ENCODE data around the gene ETV6. TPM values are rescaled to one million over a fixed set of nuclear protein-coding genes. Genes with fewer than 3 reads are reported as not detected.

ETV6 gene
- total RNA-seq, 1 experiment from 2014 or later, result 14.1 TPM

DNA sequence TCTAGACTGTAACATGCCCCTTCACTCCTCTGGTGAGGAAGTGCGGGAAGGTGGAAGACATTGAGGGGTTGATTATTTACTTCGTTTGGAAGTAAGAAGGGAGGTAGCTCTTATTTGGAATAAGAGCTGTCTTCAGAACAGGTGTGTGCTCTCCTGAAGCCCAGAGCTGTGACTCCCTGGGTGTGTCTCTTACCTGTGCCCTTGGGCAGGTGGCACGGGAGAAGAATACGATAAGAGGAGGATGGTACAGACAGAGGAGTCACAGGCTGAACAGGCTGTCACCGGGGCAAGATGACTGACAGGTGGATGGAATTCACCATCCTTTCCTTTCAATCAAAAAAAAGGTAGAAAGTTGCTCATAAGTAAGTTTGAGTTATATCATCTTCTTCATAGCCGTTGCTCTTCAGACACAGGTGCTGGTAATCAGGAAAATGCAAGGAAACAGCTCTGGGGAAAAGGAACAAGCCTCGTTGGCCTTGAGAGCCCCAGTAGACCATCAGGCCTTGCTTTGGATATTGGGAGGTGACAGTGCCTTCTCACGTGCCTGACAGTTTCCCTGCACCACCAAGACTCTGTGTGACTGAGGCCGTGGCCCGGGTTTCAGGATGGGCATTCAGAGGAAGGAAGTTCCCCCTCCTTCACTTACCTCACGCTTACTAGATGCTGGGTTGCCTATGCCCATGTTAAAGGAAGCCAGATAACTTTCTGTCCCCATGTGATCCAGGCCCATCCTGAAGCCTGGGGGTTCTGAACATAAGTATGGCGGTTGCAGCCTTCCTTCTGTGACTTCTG is 120.4 kb downstream of the ETV6 start:
- no TSS peak for BruUV-seq (replicated peaks)
- Histone ChIP-seq H3K9me2 (ENCODE audit: insufficient read depth) (no peaks in the 10 kb centered on the region), H3K36me3 (ENCODE audit: control insufficient read depth in 1 of 2, insufficient read depth in 2 of 2, low read length in 2 of 2) (no peaks in the 10 kb centered on the region), H3K27me3 (ENCODE audit: insufficient read depth, low read length) (no peaks in the 10 kb centered on the region; the same call in 1 of the 2 replicates), H3K27ac (ENCODE audit: low read depth, low read length) (no peak overlapping the region), H3K9ac (ENCODE audit: low read length) (no peak overlapping the region), H3K4me2 (ENCODE audit: low read length) (no peak overlapping the region), H3K4me1 (ENCODE audit: control insufficient read depth in 1 of 2, insufficient read depth in 2 of 2, low read length in 2 of 2) (no peaks in the 10 kb centered on the region), H2AFZ (ENCODE audit: low read depth, low read length, poor library complexity, severe bottlenecking) (no peak overlapping the region), H3K4me3 (replicated peaks in 1 of 2; ENCODE audit: low read depth in 1 of 2, low read length in 2 of 2) (no peak overlapping the region), H3K9me3 (ENCODE audit: control insufficient read depth in 1 of 2, insufficient read depth in 1 of 2, low read depth in 1 of 2, low read length in 2 of 2) (no peaks in the 10 kb centered on the region), H3K79me2 (ENCODE audit: insufficient read depth, low read length) (no peaks in the 10 kb centered on the region), H4K20me1 (ENCODE audit: insufficient read depth) (no peaks in the 10 kb centered on the region)
- ATAC-seq (no peak), DNase-seq (ENCODE audit: low read depth, low spot score) (no peak)
- TF ChIP-seq YY1 (IDR thresholded peaks at IDR 0.05; ENCODE audit: extremely low read depth, insufficient replicate concordance, low read depth, low read length) (no peak), CTCF (IDR thresholded peaks at IDR 0.05 in 2 of 3, conservative IDR thresholded peaks at IDR 0.05 in 1 of 3; ENCODE audit: borderline replicate concordance in 1 of 3, insufficient read depth in 1 of 3, low read depth in 2 of 3, low read length in 2 of 3) (no peak), JUND (IDR thresholded peaks at IDR 0.05) (no peak), ZFX (IDR thresholded peaks at IDR 0.05) (no peak), TCF7L2 (IDR thresholded peaks at IDR 0.05; ENCODE audit: borderline replicate concordance, extremely low read depth, insufficient read depth, insufficient read length) (no peak), FOSL1 (IDR thresholded peaks at IDR 0.05; ENCODE audit: low read depth) (no peak), EZH2 (IDR thresholded peaks at IDR 0.05) (no peak)
- POLR2A ChIA-PET, result no interaction called here
- CTCF ChIA-PET, result no interaction called here
- RAD21 ChIA-PET (ENCODE audit: low non-redundant PET in 1 of 2, low total read pairs in 2 of 2, uncharacterized antibody in 2 of 2, unreplicated experiment in 2 of 2), result no interaction called here
- intact Hi-C loops (cut with micrococcal nuclease), result no loop called here

DNA sequence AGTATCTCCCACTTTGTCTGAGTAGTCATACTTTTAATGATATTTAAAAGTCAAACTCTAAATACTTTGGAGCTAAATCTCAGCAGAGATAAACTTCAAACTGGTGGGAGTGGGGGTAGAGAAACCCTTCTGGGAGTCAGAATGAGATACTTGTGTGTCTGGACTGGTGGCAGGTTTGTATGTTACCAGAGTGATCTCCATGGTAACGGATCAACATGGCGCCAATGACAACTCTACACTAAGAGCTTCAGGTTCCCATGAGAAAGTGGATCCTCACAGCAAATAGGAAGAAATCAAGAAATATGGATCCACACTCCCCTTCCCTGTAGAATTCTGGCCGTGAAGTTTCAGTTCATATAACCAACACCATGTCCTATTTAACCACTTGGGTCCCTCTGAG is 121.9 kb downstream of the ETV6 start:
- Histone ChIP-seq H3K4me2 (ENCODE audit: low read length) (no peak overlapping the region), H3K4me1 (ENCODE audit: control insufficient read depth in 1 of 2, insufficient read depth in 2 of 2, low read length in 2 of 2) (no peaks in the 10 kb centered on the region), H3K9me3 (ENCODE audit: control insufficient read depth in 1 of 2, insufficient read depth in 1 of 2, low read depth in 1 of 2, low read length in 2 of 2) (no peaks in the 10 kb centered on the region), H3K4me3 (replicated peaks in 1 of 2; ENCODE audit: low read depth in 1 of 2, low read length in 2 of 2) (no peak overlapping the region), H3K36me3 (ENCODE audit: control insufficient read depth in 1 of 2, insufficient read depth in 2 of 2, low read length in 2 of 2) (no peaks in the 10 kb centered on the region), H3K79me2 (ENCODE audit: insufficient read depth, low read length) (no peaks in the 10 kb centered on the region), H3K27me3 (ENCODE audit: insufficient read depth, low read length) (no peaks in the 10 kb centered on the region; the same call in 1 of the 2 replicates), H4K20me1 (ENCODE audit: insufficient read depth) (no peaks in the 10 kb centered on the region), H2AFZ (ENCODE audit: low read depth, low read length, poor library complexity, severe bottlenecking) (no peak overlapping the region), H3K27ac (ENCODE audit: low read depth, low read length) (no peak overlapping the region), H3K9me2 (ENCODE audit: insufficient read depth) (no peaks in the 10 kb centered on the region), H3K9ac (ENCODE audit: low read length) (no peak overlapping the region)
- POLR2A ChIA-PET, result no interaction called here
- BruUV-seq (replicated peaks), result no TSS peak
- DNase-seq (ENCODE audit: low read depth, low spot score) (no peak), ATAC-seq (no peak)
- TF ChIP-seq EZH2 (IDR thresholded peaks at IDR 0.05), result no peak
- intact Hi-C loops (cut with micrococcal nuclease), result no loop called here
- CTCF ChIA-PET, result no interaction called here
- RAD21 ChIA-PET (ENCODE audit: low non-redundant PET in 1 of 2, low total read pairs in 2 of 2, uncharacterized antibody in 2 of 2, unreplicated experiment in 2 of 2), result no interaction called here
